Fibroblast of skin of left quadriceps (primary cell): ENCODE data around the gene CC2D1B.

Experiments
- DNase-seq, 2 experiments: peaks; one replicate each; pipeline ENCODE4 v3.0.0-alpha.2; 2013; ENCODE audit warnings: low read depth in 2 of 2

The CC2D1B gene

DNA sequence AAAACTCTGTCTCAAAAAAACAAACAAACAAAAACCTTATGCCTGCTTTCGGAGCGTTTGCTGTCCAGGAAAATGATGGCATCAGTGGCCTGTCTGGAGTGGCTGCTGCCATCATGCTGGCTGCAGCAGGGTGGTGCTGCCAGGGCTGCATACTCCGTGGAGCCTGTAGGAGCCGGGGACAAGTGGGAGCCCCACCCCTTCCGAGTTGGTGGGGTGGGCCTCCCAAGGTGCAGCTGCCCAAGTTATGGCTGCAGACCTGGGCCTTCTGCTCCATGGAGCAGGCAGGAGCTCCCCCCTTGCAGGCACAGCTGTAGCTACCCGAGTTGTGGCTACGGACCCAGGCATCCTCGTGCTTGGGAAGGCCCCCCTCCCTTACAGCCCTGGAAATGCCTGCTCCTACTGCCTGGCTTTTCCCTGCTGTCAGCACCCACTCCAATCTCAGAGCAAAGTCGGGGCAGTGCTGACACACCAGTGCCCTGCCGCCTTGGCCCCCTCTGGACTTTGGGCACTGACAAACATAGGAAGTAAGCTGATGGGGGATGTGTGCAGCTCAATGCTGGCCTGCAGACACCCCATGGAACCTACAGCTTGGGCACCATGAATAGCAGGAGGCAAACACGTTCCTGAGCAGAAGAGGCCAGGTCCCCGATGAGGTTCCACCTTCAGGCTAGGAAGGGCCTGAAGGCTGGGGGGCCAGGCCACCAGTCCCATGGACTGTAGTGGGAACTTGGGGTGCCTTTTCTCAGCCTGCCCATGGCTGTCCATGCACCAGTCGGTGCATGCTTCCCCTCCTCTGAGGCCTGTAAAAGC lies 60.4 kb downstream of the CC2D1B start:
- DNase-seq: no peak
